GM06990 (cell line): ENCODE measurements around the gene FAM219A.

Experiments used
- DNase-seq: peaks from one replicate; pipeline ENCODE4 v3.0.0-alpha.2; 2011; ENCODE audit not compliant: insufficient read length; ENCODE audit errors: extremely low read depth
- H3K27me3 ChIP-seq: replicated peaks from 2 replicates; pipeline ENCODE4 v1.6.0; 2011; ENCODE audit warnings: low read length; ENCODE audit not compliant: control insufficient read depth, insufficient read depth
- H3K36me3 ChIP-seq: 2 replicates; pipeline ENCODE4 v1.5.1; 2011; ENCODE audit warnings: low read length; ENCODE audit not compliant: control insufficient read depth, insufficient read depth
- H3K4me3 ChIP-seq: replicated peaks from 2 replicates; pipeline ENCODE4 v1.5.1; 2011; ENCODE audit warnings: low read depth, mild to moderate bottlenecking, control low read depth, low read length
- CTCF ChIP-seq: IDR thresholded peaks from 2 replicates; pipeline ENCODE4 v1.5.1; 2011; ENCODE audit warnings: low read length, control low read depth, mild to moderate bottlenecking, inconsistent platforms; ENCODE audit not compliant: insufficient read depth, poor library complexity, severe bottlenecking

The FAM219A gene

GRCh38 chr9:34412336-34412735, 46.0 kb downstream of the FAM219A start:
- TF ChIP-seq CTCF: no peak

GRCh38 chr9:34409154-34409553, 49.2 kb downstream of the FAM219A start:
- Histone ChIP-seq H3K36me3 (no peaks in the 10 kb centered on the region), H3K4me3 (no peak overlapping the region), H3K27me3 (no peaks in the 10 kb centered on the region; the same call in none of the 2 replicates)
- no peak for TF ChIP-seq CTCF
- DNase-seq: no peak

More at GRCh38 chr9:34412336-34412735, 46.0 kb downstream of the FAM219A start:
- Histone ChIP-seq H3K36me3 (no peaks in the 10 kb centered on the region), H3K27me3 (no peaks in the 10 kb centered on the region; the same call in none of the 2 replicates), H3K4me3 (no peak overlapping the region)
- DNase-seq: no peak

DNA sequence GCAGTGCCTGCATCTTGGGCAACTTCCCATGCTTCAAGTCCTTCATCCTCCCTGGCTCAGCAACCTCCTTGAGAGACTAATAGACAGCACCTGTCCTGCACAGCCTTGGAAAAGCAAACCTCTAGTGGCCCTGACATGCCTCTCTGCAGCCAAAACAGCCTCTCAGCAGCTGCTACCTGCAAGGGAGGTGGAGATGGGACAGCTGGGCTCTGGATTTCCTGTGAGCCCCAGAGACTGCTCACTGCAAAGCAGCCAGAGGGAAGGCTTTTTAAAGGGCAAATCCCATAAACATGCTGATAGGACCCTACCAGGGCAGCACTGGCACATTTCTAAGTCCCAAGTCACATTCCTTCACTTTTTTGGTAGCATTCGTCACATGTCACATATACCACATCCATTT, 50.2 kb downstream of the FAM219A start:
- Histone ChIP-seq H3K4me3 (no peak overlapping the region), H3K36me3 (no peaks in the 10 kb centered on the region), H3K27me3 (no peaks in the 10 kb centered on the region; the same call in 1 of the 2 replicates)
- DNase-seq: no peak
- no peak for TF ChIP-seq CTCF

- no peak for DNase-seq
- no peak for TF ChIP-seq CTCF
- H3K36me3 ChIP-seq: no peaks in the 10 kb centered on the region
- no peak overlapping the region for H3K4me3 ChIP-seq
- no peaks in the 10 kb centered on the region; the same call in 1 of the 2 replicates for H3K27me3 ChIP-seq
Observed at GRCh38 chr9:34406219-34406618, 52.2 kb downstream of the FAM219A start.

DNA sequence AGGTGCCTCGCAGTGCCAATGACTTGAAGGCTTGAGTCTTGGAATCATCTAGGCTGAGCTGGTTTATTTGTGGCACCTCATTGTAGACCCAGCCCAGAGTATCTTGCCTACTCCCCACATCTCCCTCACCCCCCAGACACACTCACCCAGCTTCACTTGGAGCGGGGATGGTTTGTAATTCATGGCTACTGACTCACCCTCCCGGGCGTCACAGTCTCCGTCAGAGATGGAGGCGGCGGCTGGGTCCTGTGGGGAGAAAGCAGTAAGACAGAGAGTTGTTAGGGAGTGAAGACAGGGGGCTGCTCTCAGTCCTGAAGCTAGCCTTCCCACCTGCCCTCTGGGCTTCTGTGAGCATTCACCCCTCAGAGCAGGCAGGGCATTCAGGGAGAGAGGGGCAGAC, 52.7 kb downstream of the FAM219A start:
- no peak overlapping the region for H3K4me3 ChIP-seq
- H3K36me3 ChIP-seq: no peaks in the 10 kb centered on the region
- H3K27me3 ChIP-seq: no peaks in the 10 kb centered on the region; the same call in 1 of the 2 replicates
- TF ChIP-seq CTCF: no peak
- no peak for DNase-seq
